ENCODE data around the gene C7orf33. TPM values are rescaled to one million over a fixed set of nuclear protein-coding genes. Genes with fewer than 3 reads are reported as not detected.

The C7orf33 gene
- total RNA-seq, 1 donor from 2014 or later, result not detected

DNA sequence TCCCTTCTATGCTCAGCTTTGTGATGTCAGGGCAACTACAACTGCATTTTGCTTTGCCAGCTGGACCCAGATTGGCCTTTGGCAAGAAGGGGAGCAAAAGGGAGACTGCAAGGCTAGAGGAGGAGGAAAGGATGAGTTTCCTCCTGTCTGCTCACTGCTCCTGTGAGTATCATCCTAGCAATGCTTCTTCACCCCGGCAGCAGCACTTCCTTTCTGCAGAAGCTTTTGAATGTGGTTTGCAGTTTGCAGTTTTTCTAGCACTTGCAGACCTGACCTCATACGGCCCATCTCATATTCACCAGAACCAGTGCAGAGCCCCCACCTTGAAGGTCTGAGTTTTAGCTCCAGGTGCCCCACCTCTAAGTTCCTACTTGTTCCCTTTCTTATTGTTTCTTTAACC lies 14.8 kb downstream of the C7orf33 start:
- no peak overlapping the region for H3K4me3 Mint-ChIP-seq (ENCODE audit: unreplicated experiment)
- H3K36me3 Mint-ChIP-seq (ENCODE audit: unreplicated experiment), result no peaks in the 10 kb centered on the region
- no peak overlapping the region for H3K27ac Mint-ChIP-seq (ENCODE audit: unreplicated experiment)
- no peak for DNase-seq (ENCODE audit: extremely low spot score, unreplicated experiment)
- H3K27me3 Mint-ChIP-seq (ENCODE audit: unreplicated experiment), result peaks cover 30% of the 10 kb centered on the region
- TF ChIP-seq, protein P1, sequence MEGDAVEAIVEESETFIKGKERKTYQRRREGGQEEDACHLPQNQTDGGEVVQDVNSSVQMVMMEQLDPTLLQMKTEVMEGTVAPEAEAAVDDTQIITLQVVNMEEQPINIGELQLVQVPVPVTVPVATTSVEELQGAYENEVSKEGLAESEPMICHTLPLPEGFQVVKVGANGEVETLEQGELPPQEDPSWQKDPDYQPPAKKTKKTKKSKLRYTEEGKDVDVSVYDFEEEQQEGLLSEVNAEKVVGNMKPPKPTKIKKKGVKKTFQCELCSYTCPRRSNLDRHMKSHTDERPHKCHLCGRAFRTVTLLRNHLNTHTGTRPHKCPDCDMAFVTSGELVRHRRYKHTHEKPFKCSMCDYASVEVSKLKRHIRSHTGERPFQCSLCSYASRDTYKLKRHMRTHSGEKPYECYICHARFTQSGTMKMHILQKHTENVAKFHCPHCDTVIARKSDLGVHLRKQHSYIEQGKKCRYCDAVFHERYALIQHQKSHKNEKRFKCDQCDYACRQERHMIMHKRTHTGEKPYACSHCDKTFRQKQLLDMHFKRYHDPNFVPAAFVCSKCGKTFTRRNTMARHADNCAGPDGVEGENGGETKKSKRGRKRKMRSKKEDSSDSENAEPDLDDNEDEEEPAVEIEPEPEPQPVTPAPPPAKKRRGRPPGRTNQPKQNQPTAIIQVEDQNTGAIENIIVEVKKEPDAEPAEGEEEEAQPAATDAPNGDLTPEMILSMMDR (IDR thresholded peaks at IDR 0.05), result no peak
- peaks cover 11% of the 10 kb centered on the region for H3K4me1 Mint-ChIP-seq (ENCODE audit: unreplicated experiment)
- H3K9me3 Mint-ChIP-seq (ENCODE audit: unreplicated experiment), result no peaks in the 10 kb centered on the region

DNA sequence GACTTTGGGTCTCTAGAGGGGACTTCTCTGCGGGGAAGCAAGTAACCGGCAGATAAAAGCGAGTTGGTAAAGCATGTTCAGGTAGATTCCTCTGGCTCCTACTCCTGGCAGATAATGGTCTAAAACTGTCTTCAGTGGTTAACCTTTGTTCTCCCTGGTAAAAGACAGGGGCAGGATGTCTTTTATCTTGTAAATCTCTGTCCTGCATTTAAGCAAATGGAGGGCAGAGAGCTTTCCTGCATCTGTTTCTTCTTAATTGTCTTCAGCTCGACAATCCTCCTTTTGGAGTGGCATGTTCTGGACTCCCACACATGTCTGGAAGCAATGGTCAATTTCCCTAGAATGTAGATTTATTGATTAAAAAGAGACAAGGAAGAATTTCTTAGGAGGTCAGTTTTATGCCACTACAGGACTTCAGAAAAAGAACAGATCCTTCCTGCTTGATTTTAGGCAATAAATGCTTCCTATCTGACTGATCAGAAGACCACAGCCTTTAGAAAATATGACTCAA lies 16.6 kb downstream of the C7orf33 start:
- Mint-ChIP-seq H3K9me3 (ENCODE audit: unreplicated experiment) (no peaks in the 10 kb centered on the region), H3K4me3 (ENCODE audit: unreplicated experiment) (no peak overlapping the region), H3K36me3 (ENCODE audit: unreplicated experiment) (no peaks in the 10 kb centered on the region), H3K27me3 (ENCODE audit: unreplicated experiment) (peaks cover 33% of the 10 kb centered on the region), H3K27ac (ENCODE audit: unreplicated experiment) (no peak overlapping the region), H3K4me1 (ENCODE audit: unreplicated experiment) (peaks cover 11% of the 10 kb centered on the region)
- TF ChIP-seq, protein P1 (IDR thresholded peaks at IDR 0.05), result no peak
- no peak for DNase-seq (ENCODE audit: extremely low spot score, unreplicated experiment)

DNA sequence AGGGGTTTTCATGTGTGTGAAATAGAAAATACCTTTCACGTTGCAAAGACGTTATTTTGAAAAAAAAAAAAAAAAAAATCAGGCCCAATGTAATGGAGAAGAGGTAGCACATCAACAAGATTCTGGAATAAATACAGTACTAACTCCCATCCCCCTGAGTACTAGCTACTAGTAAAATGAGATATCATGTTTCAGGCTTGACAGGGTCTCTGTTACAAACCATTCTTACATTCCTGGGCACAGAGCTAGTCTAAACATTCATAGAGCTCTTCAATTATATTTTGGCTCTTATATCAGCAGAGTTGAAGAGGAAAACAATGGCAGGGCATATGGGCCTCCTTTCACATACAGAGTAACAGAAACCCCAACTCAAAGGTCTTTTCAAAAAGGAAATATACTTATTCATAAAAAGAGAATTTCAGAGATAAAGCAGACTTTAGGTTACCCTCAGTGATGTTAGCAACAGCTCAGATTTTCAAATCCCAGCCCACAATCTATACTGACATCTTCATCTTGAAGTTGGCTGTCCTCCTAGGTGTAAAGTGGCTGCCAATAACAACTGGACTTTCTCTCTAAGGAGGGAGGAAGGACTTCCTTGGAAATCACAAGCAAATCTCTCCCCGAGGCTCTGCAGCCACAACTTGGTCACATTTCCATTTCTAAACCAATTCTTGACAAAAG lies 18.6 kb downstream of the C7orf33 start:
- H3K27ac Mint-ChIP-seq (ENCODE audit: unreplicated experiment), result no peak overlapping the region
- H3K4me1 Mint-ChIP-seq (ENCODE audit: unreplicated experiment), result peaks cover 11% of the 10 kb centered on the region
- H3K36me3 Mint-ChIP-seq (ENCODE audit: unreplicated experiment), result no peaks in the 10 kb centered on the region
- DNase-seq (ENCODE audit: extremely low spot score, unreplicated experiment), result no peak
- H3K27me3 Mint-ChIP-seq (ENCODE audit: unreplicated experiment), result peaks cover 39% of the 10 kb centered on the region
- no peaks in the 10 kb centered on the region for H3K9me3 Mint-ChIP-seq (ENCODE audit: unreplicated experiment)
- TF ChIP-seq, protein P1 (IDR thresholded peaks at IDR 0.05), result no peak
- H3K4me3 Mint-ChIP-seq (ENCODE audit: unreplicated experiment), result no peak overlapping the region

DNA sequence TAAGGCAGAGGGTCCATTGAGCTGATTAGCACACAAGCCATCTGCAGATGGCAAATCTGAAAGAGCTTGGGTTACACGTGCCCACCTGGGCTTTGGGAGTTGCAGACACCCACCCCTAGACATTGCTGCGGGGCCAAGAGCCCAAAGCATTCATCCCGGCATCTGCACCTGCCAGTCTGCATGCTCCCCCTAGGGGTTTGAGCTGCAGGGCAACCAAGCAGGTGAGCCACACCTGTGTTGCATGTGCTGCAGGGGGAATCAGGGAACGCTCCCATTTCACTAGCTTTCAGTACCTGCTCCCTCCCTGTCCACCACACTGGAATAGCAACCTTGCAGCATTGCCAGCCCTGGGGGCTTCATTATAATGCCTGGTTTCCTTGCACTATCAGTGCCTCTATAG lies 21.1 kb downstream of the C7orf33 start:
- Mint-ChIP-seq H3K9me3 (ENCODE audit: unreplicated experiment) (no peaks in the 10 kb centered on the region), H3K27me3 (ENCODE audit: unreplicated experiment) (peaks cover 37% of the 10 kb centered on the region), H3K4me3 (ENCODE audit: unreplicated experiment) (no peak overlapping the region), H3K4me1 (ENCODE audit: unreplicated experiment) (peaks cover 11% of the 10 kb centered on the region), H3K27ac (ENCODE audit: unreplicated experiment) (no peak overlapping the region), H3K36me3 (ENCODE audit: unreplicated experiment) (no peaks in the 10 kb centered on the region)
- DNase-seq (ENCODE audit: extremely low spot score, unreplicated experiment), result no peak
- TF ChIP-seq, protein P1 (IDR thresholded peaks at IDR 0.05), result no peak

DNA sequence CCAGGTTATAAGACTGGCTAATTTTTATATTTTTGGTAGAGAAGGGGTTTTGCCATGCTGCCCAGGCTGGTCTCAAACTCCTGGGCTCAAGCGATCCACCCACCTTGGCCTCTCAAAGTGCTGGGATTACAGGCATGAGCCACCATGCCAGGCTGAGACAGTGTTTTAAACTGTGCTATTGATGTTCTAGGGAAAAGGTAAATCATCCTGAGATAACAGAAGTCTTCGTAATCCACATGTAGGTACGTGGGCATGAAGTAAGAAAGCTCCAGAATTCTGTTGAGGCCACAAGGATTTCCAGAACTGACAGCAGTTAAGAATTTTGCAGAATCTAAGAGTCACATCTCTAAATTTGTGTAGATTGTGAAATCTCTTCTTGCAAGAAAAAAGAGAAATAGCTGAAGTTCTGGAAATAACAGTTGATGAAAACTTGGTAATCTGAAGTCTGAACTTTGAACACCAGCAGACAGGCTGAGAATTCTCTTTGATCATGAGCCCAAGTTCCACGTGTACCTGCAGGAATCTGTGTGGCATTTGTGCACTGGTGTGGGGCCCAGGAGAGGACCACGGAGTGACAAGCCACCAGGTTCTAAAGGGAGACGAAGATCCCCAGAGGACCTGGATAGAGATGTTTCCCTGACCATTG lies 24.6 kb downstream of the C7orf33 start:
- TF ChIP-seq, protein P1 (IDR thresholded peaks at IDR 0.05), result no peak
- Mint-ChIP-seq H3K9me3 (ENCODE audit: unreplicated experiment) (no peaks in the 10 kb centered on the region), H3K36me3 (ENCODE audit: unreplicated experiment) (no peaks in the 10 kb centered on the region)

More for the DNA sequence above, 24.6 kb downstream of the C7orf33 start:
- H3K4me3 Mint-ChIP-seq (ENCODE audit: unreplicated experiment), result no peak overlapping the region
- H3K27ac Mint-ChIP-seq (ENCODE audit: unreplicated experiment), result no peak overlapping the region
- H3K27me3 Mint-ChIP-seq (ENCODE audit: unreplicated experiment), result peaks cover 47% of the 10 kb centered on the region
- no peaks in the 10 kb centered on the region for H3K4me1 Mint-ChIP-seq (ENCODE audit: unreplicated experiment)
- DNase-seq (ENCODE audit: extremely low spot score, unreplicated experiment), result no peak
